ENCODE results near the gene PARD3. TPM values are rescaled to one million over a fixed set of nuclear protein-coding genes. Genes with fewer than 3 reads are reported as not detected.

Gene PARD3
- total RNA-seq, 1 experiment from 2014 or later: 51.8 TPM

DNA sequence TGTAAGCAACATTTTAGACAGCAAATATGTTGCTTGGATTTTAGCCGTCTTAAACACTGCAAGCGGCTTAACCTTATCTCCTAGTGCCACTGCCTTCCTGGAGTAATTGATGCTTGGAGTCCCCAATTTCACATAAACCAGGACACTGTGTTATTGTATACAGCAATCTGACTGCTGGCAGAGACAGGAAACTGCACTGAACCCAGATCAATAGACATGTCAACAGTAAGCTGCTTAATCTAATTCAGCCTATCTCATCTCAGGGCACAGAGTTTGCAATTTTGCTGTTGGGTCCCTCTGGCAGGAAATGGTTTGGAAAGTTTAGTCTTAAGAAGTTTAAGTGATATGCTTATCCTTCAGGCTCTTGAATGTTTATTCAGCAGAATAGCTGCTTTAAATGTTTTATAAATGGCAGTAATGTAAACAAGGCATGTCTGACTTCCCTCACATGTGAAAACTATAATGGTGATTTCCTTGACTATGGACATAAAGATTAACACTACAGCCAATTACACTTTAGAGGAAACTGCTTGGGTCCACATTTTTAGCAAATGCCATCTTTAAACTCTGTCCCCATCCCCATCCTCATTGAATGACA, 598.6 kb downstream of the PARD3 start:
- ATAC-seq (no peak), DNase-seq (ENCODE audit: low spot score) (no peak)
- no peak for TF ChIP-seq MXD4 (CRISPR knock-in tag; IDR thresholded peaks at IDR 0.05; ENCODE audit: borderline replicate concordance)
- peaks cover 11% of the 10 kb centered on the region for H3K4me1 Mint-ChIP-seq
- ChIA-PET POLR2A (no interaction called here), CTCF (no interaction called here)
- no peaks in the 10 kb centered on the region for H3K9me3 Mint-ChIP-seq
- no peak overlapping the region for H3K27ac Mint-ChIP-seq
- no peaks in the 10 kb centered on the region for H3K27me3 Mint-ChIP-seq (ENCODE audit: low read depth)
- H3K36me3 Mint-ChIP-seq: no peaks in the 10 kb centered on the region
- no peak overlapping the region for H3K4me3 Mint-ChIP-seq

DNA sequence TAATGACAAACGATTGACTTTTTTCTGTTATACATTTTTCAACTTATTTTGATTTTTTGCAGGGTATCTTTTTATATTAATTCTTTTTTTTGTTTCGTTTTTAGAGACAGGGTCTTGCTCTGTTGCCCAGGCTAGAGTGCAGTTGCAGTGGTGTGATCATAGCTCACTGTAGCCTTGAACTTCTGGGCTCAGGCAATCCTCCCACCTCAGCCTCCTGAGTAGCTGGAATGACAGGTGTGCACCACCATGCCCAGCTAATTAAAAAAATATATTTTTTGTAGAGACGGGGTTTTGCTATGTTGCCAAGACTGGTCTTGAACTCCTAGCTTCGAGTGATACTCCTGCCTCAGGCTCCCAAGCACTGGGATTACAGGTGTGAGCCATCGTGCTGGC, 601.3 kb downstream of the PARD3 start:
- no peaks in the 10 kb centered on the region; the same call in 1 of the 2 replicates for H3K4me1 Mint-ChIP-seq
- H3K27me3 Mint-ChIP-seq (ENCODE audit: low read depth): no peaks in the 10 kb centered on the region; the same call in 1 of the 2 replicates
- ATAC-seq (no peak), DNase-seq (ENCODE audit: low spot score) (no peak)
- no peaks in the 10 kb centered on the region for H3K9me3 Mint-ChIP-seq
- ChIA-PET CTCF (no interaction called here), POLR2A (interaction anchor here (0.6 kb wide), 1 partner anchor 293 kb away, joined by 3 read pairs; no protein-coding TSS in a partner anchor)
- H3K36me3 Mint-ChIP-seq: no peaks in the 10 kb centered on the region
- TF ChIP-seq NR2C2 (CRISPR knock-in tag; IDR thresholded peaks at IDR 0.05) (no peak), KAT7 (CRISPR knock-in tag; IDR thresholded peaks at IDR 0.05; ENCODE audit: borderline replicate concordance) (no peak), ZNF232 (CRISPR knock-in tag; IDR thresholded peaks at IDR 0.05) (no peak), ESRRA (CRISPR knock-in tag; IDR thresholded peaks at IDR 0.05; ENCODE audit: borderline replicate concordance) (no peak), MYBL2 (CRISPR knock-in tag; IDR thresholded peaks at IDR 0.05) (no peak), NR3C1 (CRISPR knock-in tag; conservative IDR thresholded peaks at IDR 0.05; ENCODE audit: low read depth) (no peak), OVOL2 (CRISPR knock-in tag; IDR thresholded peaks at IDR 0.05; ENCODE audit: borderline replicate concordance) (no peak)
- TF ChIP-seq, protein P1, sequence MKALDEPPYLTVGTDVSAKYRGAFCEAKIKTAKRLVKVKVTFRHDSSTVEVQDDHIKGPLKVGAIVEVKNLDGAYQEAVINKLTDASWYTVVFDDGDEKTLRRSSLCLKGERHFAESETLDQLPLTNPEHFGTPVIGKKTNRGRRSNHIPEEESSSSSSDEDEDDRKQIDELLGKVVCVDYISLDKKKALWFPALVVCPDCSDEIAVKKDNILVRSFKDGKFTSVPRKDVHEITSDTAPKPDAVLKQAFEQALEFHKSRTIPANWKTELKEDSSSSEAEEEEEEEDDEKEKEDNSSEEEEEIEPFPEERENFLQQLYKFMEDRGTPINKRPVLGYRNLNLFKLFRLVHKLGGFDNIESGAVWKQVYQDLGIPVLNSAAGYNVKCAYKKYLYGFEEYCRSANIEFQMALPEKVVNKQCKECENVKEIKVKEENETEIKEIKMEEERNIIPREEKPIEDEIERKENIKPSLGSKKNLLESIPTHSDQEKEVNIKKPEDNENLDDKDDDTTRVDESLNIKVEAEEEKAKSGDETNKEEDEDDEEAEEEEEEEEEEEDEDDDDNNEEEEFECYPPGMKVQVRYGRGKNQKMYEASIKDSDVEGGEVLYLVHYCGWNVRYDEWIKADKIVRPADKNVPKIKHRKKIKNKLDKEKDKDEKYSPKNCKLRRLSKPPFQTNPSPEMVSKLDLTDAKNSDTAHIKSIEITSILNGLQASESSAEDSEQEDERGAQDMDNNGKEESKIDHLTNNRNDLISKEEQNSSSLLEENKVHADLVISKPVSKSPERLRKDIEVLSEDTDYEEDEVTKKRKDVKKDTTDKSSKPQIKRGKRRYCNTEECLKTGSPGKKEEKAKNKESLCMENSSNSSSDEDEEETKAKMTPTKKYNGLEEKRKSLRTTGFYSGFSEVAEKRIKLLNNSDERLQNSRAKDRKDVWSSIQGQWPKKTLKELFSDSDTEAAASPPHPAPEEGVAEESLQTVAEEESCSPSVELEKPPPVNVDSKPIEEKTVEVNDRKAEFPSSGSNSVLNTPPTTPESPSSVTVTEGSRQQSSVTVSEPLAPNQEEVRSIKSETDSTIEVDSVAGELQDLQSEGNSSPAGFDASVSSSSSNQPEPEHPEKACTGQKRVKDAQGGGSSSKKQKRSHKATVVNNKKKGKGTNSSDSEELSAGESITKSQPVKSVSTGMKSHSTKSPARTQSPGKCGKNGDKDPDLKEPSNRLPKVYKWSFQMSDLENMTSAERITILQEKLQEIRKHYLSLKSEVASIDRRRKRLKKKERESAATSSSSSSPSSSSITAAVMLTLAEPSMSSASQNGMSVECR (CRISPR knock-in tag; IDR thresholded peaks at IDR 0.05; ENCODE audit: borderline replicate concordance): no peak
- TF ChIP-seq, protein P2, sequence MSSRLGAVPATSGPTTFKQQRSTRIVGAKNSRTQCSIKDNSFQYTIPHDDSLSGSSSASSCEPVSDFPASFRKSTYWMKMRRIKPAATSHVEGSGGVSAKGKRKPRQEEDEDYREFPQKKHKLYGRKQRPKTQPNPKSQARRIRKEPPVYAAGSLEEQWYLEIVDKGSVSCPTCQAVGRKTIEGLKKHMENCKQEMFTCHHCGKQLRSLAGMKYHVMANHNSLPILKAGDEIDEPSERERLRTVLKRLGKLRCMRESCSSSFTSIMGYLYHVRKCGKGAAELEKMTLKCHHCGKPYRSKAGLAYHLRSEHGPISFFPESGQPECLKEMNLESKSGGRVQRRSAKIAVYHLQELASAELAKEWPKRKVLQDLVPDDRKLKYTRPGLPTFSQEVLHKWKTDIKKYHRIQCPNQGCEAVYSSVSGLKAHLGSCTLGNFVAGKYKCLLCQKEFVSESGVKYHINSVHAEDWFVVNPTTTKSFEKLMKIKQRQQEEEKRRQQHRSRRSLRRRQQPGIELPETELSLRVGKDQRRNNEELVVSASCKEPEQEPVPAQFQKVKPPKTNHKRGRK (CRISPR knock-in tag; IDR thresholded peaks at IDR 0.05; ENCODE audit: borderline replicate concordance): no peak
- TF ChIP-seq, protein P3, sequence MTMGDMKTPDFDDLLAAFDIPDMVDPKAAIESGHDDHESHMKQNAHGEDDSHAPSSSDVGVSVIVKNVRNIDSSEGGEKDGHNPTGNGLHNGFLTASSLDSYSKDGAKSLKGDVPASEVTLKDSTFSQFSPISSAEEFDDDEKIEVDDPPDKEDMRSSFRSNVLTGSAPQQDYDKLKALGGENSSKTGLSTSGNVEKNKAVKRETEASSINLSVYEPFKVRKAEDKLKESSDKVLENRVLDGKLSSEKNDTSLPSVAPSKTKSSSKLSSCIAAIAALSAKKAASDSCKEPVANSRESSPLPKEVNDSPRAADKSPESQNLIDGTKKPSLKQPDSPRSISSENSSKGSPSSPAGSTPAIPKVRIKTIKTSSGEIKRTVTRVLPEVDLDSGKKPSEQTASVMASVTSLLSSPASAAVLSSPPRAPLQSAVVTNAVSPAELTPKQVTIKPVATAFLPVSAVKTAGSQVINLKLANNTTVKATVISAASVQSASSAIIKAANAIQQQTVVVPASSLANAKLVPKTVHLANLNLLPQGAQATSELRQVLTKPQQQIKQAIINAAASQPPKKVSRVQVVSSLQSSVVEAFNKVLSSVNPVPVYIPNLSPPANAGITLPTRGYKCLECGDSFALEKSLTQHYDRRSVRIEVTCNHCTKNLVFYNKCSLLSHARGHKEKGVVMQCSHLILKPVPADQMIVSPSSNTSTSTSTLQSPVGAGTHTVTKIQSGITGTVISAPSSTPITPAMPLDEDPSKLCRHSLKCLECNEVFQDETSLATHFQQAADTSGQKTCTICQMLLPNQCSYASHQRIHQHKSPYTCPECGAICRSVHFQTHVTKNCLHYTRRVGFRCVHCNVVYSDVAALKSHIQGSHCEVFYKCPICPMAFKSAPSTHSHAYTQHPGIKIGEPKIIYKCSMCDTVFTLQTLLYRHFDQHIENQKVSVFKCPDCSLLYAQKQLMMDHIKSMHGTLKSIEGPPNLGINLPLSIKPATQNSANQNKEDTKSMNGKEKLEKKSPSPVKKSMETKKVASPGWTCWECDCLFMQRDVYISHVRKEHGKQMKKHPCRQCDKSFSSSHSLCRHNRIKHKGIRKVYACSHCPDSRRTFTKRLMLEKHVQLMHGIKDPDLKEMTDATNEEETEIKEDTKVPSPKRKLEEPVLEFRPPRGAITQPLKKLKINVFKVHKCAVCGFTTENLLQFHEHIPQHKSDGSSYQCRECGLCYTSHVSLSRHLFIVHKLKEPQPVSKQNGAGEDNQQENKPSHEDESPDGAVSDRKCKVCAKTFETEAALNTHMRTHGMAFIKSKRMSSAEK (CRISPR knock-in tag; IDR thresholded peaks at IDR 0.05; ENCODE audit: borderline replicate concordance): no peak
- TF ChIP-seq, protein P4, sequence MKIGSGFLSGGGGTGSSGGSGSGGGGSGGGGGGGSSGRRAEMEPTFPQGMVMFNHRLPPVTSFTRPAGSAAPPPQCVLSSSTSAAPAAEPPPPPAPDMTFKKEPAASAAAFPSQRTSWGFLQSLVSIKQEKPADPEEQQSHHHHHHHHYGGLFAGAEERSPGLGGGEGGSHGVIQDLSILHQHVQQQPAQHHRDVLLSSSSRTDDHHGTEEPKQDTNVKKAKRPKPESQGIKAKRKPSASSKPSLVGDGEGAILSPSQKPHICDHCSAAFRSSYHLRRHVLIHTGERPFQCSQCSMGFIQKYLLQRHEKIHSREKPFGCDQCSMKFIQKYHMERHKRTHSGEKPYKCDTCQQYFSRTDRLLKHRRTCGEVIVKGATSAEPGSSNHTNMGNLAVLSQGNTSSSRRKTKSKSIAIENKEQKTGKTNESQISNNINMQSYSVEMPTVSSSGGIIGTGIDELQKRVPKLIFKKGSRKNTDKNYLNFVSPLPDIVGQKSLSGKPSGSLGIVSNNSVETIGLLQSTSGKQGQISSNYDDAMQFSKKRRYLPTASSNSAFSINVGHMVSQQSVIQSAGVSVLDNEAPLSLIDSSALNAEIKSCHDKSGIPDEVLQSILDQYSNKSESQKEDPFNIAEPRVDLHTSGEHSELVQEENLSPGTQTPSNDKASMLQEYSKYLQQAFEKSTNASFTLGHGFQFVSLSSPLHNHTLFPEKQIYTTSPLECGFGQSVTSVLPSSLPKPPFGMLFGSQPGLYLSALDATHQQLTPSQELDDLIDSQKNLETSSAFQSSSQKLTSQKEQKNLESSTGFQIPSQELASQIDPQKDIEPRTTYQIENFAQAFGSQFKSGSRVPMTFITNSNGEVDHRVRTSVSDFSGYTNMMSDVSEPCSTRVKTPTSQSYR (CRISPR knock-in tag; IDR thresholded peaks at IDR 0.05): no peak
- no peak overlapping the region for H3K4me3 Mint-ChIP-seq
- no peak overlapping the region for H3K27ac Mint-ChIP-seq
